ENCODE results near the gene CLDN3.

The CLDN3 gene

GRCh38 chr7:73770002-73770859 lies at the start of gene CLDN3:
Gene CLDN3, minus strand, starts transcription at chr7:73770270. Its CDS starts 221 bp downstream, at chr7:73770049.
- in situ Hi-C loops (cut with MboI; ENCODE audit: low pct_unique_long_range_greater_than_20kb, low sequenced_read_pairs, unreplicated experiment) = no loop called here
- peak; percentile 48 for DNase-seq (ENCODE audit: low spot score)

GRCh38 chr7:73817121-73817520 lies 47.1 kb upstream of the CLDN3 start:
- in situ Hi-C loops (cut with MboI; ENCODE audit: low pct_unique_long_range_greater_than_20kb, low sequenced_read_pairs, unreplicated experiment) = no loop called here
- DNase-seq (ENCODE audit: low spot score) = no peak
- TF ChIP-seq CTCF (IDR thresholded peaks at IDR 0.05; ENCODE audit: extremely low read depth, insufficient read depth, missing control alignments) = no peak

More at GRCh38 chr7:73770002-73770859, at the start of gene CLDN3:
- TF ChIP-seq CTCF (IDR thresholded peaks at IDR 0.05; ENCODE audit: extremely low read depth, insufficient read depth, missing control alignments) = no peak

- no peak for TF ChIP-seq CTCF (IDR thresholded peaks at IDR 0.05; ENCODE audit: extremely low read depth, insufficient read depth, missing control alignments)
- no peak for DNase-seq (ENCODE audit: low spot score)
- in situ Hi-C loops (cut with MboI; ENCODE audit: low pct_unique_long_range_greater_than_20kb, low sequenced_read_pairs, unreplicated experiment) = no loop called here
These were observed 45.4 kb upstream of the CLDN3 start for GRCh38 chr7:73815436-73815835.

- in situ Hi-C loops (cut with MboI; ENCODE audit: low pct_unique_long_range_greater_than_20kb, low sequenced_read_pairs, unreplicated experiment) = no loop called here
- TF ChIP-seq CTCF (IDR thresholded peaks at IDR 0.05; ENCODE audit: extremely low read depth, insufficient read depth, missing control alignments) = no peak
- DNase-seq (ENCODE audit: low spot score) = no peak
These were observed 42.9 kb upstream of the CLDN3 start for GRCh38 chr7:73812996-73813395.

- TF ChIP-seq CTCF (IDR thresholded peaks at IDR 0.05; ENCODE audit: extremely low read depth, insufficient read depth, missing control alignments) = peak; percentile 87
- DNase-seq (ENCODE audit: low spot score) = peak; percentile 74
These were observed 41.7 kb upstream of the CLDN3 start for GRCh38 chr7:73811760-73812168.

GRCh38 chr7:73810998-73811360 lies 40.9 kb upstream of the CLDN3 start:
- no peak for DNase-seq (ENCODE audit: low spot score)
- TF ChIP-seq CTCF (IDR thresholded peaks at IDR 0.05; ENCODE audit: extremely low read depth, insufficient read depth, missing control alignments) = no peak
- in situ Hi-C loops (cut with MboI; ENCODE audit: low pct_unique_long_range_greater_than_20kb, low sequenced_read_pairs, unreplicated experiment) = no loop called here

More at GRCh38 chr7:73811760-73812168, 41.7 kb upstream of the CLDN3 start:
- in situ Hi-C loops (cut with MboI; ENCODE audit: low pct_unique_long_range_greater_than_20kb, low sequenced_read_pairs, unreplicated experiment) = no loop called here

All from GM13977 (cell line).